Skeletal muscle satellite cell (primary cell): Measurements from ENCODE around the gene SHMT2.

Experiments
- H3K27me3 ChIP-seq: 2 replicates; pipeline ENCODE4 v1.7.0; 2013; ENCODE audit warnings: low read length; ENCODE audit not compliant: control insufficient read depth, insufficient read depth
- H3K36me3 ChIP-seq: 2 replicates; pipeline ENCODE4 v1.7.0; 2013; ENCODE audit warnings: mild to moderate bottlenecking, control low read depth, low read length; ENCODE audit not compliant: insufficient read depth
- H3K4me1 ChIP-seq: 2 replicates; pipeline ENCODE4 v1.7.0; 2013; ENCODE audit warnings: low read length; ENCODE audit not compliant: control insufficient read depth, insufficient read depth
- H3K4me2 ChIP-seq: 2 replicates; pipeline ENCODE4 v1.7.0; 2013; ENCODE audit warnings: mild to moderate bottlenecking, low read length
- H3K4me3 ChIP-seq: 2 replicates; pipeline ENCODE4 v1.7.0; 2013; ENCODE audit warnings: low read length
- H3K9ac ChIP-seq: 2 replicates; pipeline ENCODE4 v1.7.0; 2013; ENCODE audit warnings: mild to moderate bottlenecking, low read depth, low read length, moderate library complexity
- H3K9me3 ChIP-seq: replicated peaks from 2 replicates; pipeline ENCODE4 v1.7.0; 2013; ENCODE audit warnings: mild to moderate bottlenecking, control low read depth, low read length

SHMT2 gene

GRCh38 chr12:57224278-57224972, 5.1 kb upstream of the SHMT2 start:
- peaks cover 19% of the 10 kb centered on the region for H3K27me3 ChIP-seq
- no peaks in the 10 kb centered on the region for H3K36me3 ChIP-seq
- no peak overlapping the region for H3K4me3 ChIP-seq
- H3K4me2 ChIP-seq, result no peak overlapping the region
- no peaks in the 10 kb centered on the region for H3K9me3 ChIP-seq
- no peak overlapping the region for H3K9ac ChIP-seq
- peaks cover 7% of the 10 kb centered on the region for H3K4me1 ChIP-seq

- Histone ChIP-seq H3K4me2 (no peak overlapping the region), H3K9ac (no peak overlapping the region), H3K4me3 (no peak overlapping the region), H3K36me3 (no peaks in the 10 kb centered on the region), H3K4me1 (peaks cover 7% of the 10 kb centered on the region), H3K27me3 (peaks cover 14% of the 10 kb centered on the region), H3K9me3 (no peaks in the 10 kb centered on the region)
Observed at GRCh38 chr12:57224973-57225679, 4.4 kb upstream of the SHMT2 start.

DNA sequence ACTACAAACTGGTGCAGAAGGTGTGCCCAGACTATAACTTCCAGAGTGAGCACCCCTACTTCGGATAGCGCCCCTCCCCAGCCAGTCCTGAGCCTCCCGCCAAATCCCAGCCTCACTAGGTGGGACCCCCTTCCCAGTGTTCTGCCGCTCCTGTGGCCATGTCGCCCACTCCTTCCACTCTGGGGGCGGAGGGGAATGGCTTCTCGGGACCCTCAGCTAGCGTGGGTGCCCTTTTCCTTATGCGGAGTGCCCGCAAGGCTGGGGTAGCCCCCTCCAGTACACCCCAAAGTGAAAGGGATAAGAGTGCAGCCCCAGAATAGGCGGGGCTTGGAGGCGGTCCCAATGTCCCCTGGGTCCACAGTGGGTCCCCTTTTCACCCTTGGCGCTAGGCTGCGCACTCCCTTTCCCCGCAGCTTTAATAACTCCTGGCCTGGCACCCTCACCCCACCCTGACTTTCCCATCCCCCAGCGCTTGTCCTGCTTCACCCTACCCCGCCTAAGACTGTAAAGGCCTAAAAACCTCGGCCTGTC, 3.8 kb upstream of the SHMT2 start:
- H3K27me3 ChIP-seq, result peaks cover 10% of the 10 kb centered on the region
- H3K36me3 ChIP-seq, result no peaks in the 10 kb centered on the region
- H3K4me1 ChIP-seq, result peaks cover 8% of the 10 kb centered on the region
- no peak overlapping the region for H3K4me2 ChIP-seq
- no peak overlapping the region for H3K9ac ChIP-seq
- no peak overlapping the region for H3K4me3 ChIP-seq
- H3K9me3 ChIP-seq, result no peaks in the 10 kb centered on the region

- Histone ChIP-seq H3K4me3 (no peak overlapping the region), H3K27me3 (peaks cover 4% of the 10 kb centered on the region), H3K9me3 (no peaks in the 10 kb centered on the region)
Observed at GRCh38 chr12:57226588-57227314, 2.8 kb upstream of the SHMT2 start.

DNA sequence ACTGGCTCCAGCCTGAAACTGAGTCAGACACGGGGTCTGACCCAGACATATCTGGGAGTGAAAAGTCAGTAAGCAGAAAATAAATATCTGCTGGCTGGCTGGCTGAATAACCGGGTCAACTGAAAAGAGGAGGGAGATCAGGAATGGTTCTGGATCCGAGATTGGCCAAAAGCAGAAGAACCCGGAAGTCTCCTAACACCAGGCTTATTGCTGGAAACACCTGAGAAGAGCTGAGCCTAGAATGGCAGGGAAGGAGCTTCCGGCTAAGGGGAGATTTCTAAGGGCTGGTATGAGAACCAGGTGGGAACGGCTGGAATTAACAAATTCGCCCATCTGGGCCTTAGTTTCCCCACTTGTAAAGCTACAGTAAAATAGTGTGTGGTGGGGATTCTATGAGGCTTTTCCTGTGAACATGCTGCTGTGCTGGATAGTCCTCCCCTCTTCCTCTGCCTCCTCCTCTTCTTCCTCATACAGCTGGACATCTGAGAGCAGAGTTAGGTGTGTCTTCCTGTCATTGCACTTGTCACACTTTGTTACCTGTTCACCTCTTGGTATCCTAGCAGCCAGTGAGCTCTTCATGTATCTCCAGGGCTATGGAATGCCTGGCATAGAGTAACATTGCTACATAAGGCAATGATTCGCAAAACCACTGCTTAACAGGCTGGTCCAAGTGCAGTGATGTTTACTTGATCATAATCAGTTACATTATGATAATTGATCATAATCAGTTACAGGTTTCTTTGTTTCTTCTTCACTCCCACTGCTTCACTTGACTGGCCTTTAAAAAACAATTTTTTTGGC, 2.0 kb upstream of the SHMT2 start:
- Histone ChIP-seq H3K9me3 (no peaks in the 10 kb centered on the region), H3K9ac (no peak overlapping the region), H3K4me3 (no peak overlapping the region), H3K27me3 (no peaks in the 10 kb centered on the region), H3K4me2 (no peak overlapping the region), H3K36me3 (peaks cover 16% of the 10 kb centered on the region), H3K4me1 (peaks cover 25% of the 10 kb centered on the region)

More at GRCh38 chr12:57226588-57227314, 2.8 kb upstream of the SHMT2 start:
- Histone ChIP-seq H3K4me2 (no peak overlapping the region), H3K4me1 (peaks cover 18% of the 10 kb centered on the region), H3K36me3 (peaks cover 8% of the 10 kb centered on the region), H3K9ac (no peak overlapping the region)

- peak overlapping the region; percentile 88 for H3K4me3 ChIP-seq
- H3K36me3 ChIP-seq, result peaks cover 32% of the 10 kb centered on the region
- peak overlapping the region; percentile 99 for H3K9ac ChIP-seq
- H3K4me1 ChIP-seq, result peaks cover 32% of the 10 kb centered on the region
- no peaks in the 10 kb centered on the region for H3K9me3 ChIP-seq
- no peaks in the 10 kb centered on the region for H3K27me3 ChIP-seq
- H3K4me2 ChIP-seq, result peak overlapping the region; percentile 88
Observed at GRCh38 chr12:57229046-57229633, 371 bp upstream of the SHMT2 start.

GRCh38 chr12:57230381-57231155, 1.1 kb downstream of the SHMT2 start:
- Histone ChIP-seq H3K9ac (peak overlapping the region; percentile 99), H3K4me2 (peak overlapping the region; percentile 88), H3K9me3 (no peaks in the 10 kb centered on the region), H3K36me3 (peaks cover 42% of the 10 kb centered on the region), H3K27me3 (no peaks in the 10 kb centered on the region), H3K4me1 (peaks cover 39% of the 10 kb centered on the region), H3K4me3 (peak overlapping the region; percentile 88)

- H3K4me2 ChIP-seq, result peak overlapping the region; percentile 88
- H3K36me3 ChIP-seq, result peaks cover 45% of the 10 kb centered on the region
- peak overlapping the region; percentile 88 for H3K4me3 ChIP-seq
- peak overlapping the region; percentile 99 for H3K9ac ChIP-seq
- no peaks in the 10 kb centered on the region for H3K9me3 ChIP-seq
- no peaks in the 10 kb centered on the region for H3K27me3 ChIP-seq
- H3K4me1 ChIP-seq, result peaks cover 40% of the 10 kb centered on the region
Observed at GRCh38 chr12:57231276-57232021, 1.9 kb downstream of the SHMT2 start.

DNA sequence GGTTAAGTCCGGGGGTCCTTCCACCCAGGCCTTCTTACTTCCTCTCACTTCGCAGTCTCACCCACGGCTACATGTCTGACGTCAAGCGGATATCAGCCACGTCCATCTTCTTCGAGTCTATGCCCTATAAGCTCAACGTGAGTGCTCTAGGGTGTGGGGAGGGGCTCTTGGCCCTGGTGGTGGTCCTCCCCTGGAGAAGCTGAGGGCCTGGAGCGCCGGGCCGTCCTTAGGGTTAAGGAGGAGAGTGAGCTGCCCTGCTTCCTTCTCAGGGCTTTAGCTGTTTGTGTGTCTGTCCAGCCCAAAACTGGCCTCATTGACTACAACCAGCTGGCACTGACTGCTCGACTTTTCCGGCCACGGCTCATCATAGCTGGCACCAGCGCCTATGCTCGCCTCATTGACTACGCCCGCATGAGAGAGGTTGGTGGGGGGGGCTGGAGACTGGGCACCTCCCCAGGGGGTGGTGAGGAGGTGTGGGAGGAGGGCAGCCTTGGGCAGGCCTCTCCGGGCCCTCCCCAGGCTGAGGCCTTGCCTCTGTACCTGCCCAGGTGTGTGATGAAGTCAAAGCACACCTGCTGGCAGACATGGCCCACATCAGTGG, 2.7 kb downstream of the SHMT2 start:
- peak overlapping the region; percentile 88 for H3K4me2 ChIP-seq
- H3K4me3 ChIP-seq, result no peak overlapping the region
- H3K4me1 ChIP-seq, result peaks cover 40% of the 10 kb centered on the region
- peaks cover 45% of the 10 kb centered on the region for H3K36me3 ChIP-seq
- no peaks in the 10 kb centered on the region for H3K27me3 ChIP-seq
- no peak overlapping the region for H3K9ac ChIP-seq
- H3K9me3 ChIP-seq, result no peaks in the 10 kb centered on the region
